Measurements from ENCODE around the gene CBX6.

CBX6 gene

DNA sequence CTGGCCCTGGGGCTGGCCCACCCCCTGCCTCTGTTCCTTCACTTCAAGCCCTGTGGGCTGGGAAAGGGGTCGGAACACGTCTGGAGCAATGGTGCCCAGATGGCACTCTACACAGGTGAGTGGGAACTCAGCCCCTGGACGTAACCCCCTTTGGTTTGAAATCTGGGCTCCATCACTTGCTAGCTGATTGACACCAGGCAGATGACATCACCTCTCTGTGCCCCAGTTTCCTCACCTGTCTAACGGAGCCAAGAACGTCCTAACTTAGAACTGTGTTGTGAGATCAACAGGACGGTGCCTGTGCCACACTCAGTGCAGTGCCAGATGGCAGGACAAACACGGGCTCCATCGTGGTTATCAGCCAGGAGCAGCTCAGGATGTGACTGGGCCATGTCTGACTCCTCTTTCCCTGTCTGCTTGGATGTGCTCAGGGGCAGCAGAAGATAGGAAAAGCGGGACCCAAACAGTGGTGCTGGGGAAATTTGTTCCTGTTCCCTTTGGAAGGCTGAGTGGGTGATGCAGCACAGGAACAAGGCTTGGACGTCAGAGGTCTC, 52.6 kb downstream of the CBX6 start:
- DNase-seq (ENCODE audit: low read depth in 2 of 2) = no peak

DNA sequence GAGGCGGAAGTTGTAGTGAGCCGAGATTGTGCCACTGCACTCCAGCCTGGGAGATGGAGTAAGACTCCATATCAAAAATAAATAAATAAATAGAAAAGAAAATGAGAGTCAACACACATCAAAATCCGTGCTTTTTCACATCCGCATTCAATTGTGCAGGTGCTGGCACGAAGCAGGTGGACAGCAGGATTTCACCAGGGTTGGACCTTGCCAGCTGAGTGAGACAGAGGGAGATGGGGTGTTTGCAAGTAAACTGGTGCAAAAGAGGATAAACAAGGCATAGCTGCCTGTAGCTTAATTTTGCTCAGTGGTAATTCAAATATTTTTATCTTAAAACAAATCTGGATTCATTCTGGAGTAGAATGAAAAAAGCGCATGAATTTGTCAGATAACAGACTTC, 54.8 kb downstream of the CBX6 start:
- no peak for DNase-seq (ENCODE audit: low read depth in 2 of 2)

DNA sequence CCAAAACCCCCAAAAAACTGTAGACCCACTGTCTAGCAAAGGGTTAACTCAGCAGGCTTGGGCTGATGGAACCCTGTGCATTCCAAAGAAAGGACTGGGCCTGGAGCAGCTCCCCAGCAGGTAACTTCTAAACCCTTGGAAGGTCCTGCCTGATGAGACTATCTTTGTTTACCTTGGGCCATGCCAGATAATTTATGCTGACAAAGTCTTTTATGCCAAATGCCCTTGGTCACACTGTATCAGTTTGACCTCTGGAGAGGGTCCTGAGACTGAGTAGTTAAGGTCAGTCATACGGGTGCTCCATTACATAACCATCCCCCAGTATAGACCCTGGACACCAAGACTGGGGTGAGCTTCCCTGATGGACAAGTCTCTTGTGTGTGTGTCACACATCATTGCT, 56.2 kb downstream of the CBX6 start:
- DNase-seq (ENCODE audit: low read depth in 2 of 2) = no peak

All from fibroblast of skin of left biceps (primary cell).